GM18873 (cell line): ENCODE measurements around the gene TM4SF18.

ENCODE experiments used
- ATAC-seq: cut with Tn5 transposase; IDR thresholded peaks from one replicate; pipeline ENCODE4 v1.9.1; 2021; ENCODE audit warnings: mild to moderate bottlenecking, moderate library complexity, moderate number of reproducible peaks; ENCODE audit not compliant: unreplicated experiment, low FRiP score

The TM4SF18 gene

GRCh38 chr3:149331396-149331795 lies 2.0 kb downstream of the TM4SF18 start:
- ATAC-seq: no peak

- ATAC-seq: no peak
These were observed 2.7 kb downstream of the TM4SF18 start for GRCh38 chr3:149330609-149331331.

- ATAC-seq: no peak
These were observed 6.3 kb downstream of the TM4SF18 start for GRCh38 chr3:149327156-149327555.

DNA sequence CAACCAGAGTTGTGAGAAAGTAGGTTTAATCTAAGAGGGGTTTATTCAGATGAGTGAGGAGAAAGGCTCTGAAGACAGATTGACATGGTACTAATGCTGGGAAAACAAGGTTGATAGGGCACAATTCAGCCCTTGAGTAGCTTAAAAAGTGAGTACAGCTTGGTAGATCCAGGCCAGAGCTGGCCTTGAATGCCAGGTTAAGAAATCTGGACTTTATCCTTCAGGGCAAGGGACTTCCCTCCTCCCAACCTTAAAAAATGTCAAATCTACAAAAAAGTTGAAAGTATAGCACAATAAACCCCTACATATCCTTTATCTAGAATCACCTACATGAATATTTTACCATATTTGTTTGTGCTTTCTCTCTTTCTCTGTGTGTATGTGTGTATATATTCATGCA lies 7.9 kb downstream of the TM4SF18 start:
- ATAC-seq: no peak

DNA sequence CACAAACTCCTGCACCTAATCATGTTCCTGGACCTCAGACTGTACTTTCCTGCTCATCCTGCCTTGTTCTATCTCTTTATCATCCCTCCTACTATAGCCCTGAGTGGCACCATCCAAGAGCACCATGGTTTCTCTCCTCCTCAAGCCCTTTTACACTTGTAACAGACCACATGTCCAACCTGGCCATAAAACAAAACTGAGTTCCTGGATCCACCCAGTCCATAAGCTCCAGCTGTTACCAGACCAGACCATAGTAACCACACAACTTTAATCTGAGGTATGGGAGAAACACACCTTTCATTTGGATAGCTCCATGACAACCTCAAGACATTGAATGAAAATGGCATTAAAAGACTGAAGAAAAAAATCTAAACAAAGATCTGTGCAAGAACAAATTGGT lies 9.1 kb downstream of the TM4SF18 start:
- ATAC-seq: no peak

- no peak for ATAC-seq
These were observed 11.8 kb downstream of the TM4SF18 start for GRCh38 chr3:149321640-149322039.

DNA sequence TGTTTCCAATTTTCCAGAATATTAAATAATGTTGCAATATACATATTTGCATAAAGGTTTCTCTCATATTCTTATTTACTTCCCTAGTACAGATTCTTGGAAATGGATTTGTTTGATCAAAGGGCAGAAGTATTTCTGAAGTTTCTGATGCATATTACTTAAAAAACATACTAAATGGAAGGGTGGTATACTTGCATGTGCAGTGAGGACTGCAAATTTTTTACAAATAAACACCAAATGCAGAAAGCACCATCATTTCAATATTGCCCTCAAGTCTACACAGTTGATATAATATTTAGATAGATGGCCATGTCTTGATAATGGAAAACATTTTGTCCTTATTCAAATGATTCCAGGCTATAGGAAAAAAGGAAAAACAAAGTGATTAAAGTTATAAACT lies 12.3 kb downstream of the TM4SF18 start:
- ATAC-seq: no peak

GRCh38 chr3:149319750-149320149 lies 13.7 kb downstream of the TM4SF18 start:
- ATAC-seq: no peak

DNA sequence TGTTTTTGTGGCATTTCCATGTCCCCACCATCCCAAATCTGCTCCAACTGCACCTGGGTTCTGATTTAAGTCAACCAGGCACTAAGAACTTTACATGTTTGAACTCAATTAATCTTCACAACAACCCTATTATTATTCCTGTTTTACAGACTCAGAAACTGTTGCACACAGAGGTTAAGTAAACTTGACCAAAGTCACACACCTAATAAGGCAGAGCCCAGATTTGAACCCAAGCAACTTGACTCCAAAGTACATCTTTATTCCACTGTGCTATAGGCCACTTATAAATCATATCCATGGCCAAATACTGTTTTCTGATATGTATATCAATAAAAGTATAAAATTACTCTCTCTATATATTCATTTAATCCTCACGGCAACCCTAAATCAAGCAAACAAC lies 16.4 kb downstream of the TM4SF18 start:
- ATAC-seq: no peak

- ATAC-seq: no peak
These were observed 17.0 kb downstream of the TM4SF18 start for GRCh38 chr3:149316437-149316836.

DNA sequence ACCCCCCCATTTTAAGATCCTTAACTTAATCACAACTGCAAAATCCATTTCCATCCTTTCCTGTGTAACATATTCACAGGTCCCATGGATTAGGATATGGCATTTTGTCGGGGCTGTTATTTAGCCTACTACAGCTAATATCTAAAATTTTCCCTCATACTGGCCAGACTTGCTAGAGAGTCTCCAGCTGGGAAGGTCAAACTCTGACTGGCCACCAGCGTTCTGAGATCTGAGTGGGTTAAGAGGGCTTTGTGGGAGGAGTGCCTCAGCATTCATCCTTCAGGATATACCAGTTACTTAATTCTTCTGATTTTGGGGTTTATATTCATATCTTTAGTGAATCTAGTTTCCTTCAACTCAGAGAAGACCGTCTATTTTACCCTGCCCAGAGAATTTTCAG lies 17.7 kb downstream of the TM4SF18 start:
- no peak for ATAC-seq

- no peak for ATAC-seq
These were observed 18.4 kb downstream of the TM4SF18 start for GRCh38 chr3:149314807-149315578.

DNA sequence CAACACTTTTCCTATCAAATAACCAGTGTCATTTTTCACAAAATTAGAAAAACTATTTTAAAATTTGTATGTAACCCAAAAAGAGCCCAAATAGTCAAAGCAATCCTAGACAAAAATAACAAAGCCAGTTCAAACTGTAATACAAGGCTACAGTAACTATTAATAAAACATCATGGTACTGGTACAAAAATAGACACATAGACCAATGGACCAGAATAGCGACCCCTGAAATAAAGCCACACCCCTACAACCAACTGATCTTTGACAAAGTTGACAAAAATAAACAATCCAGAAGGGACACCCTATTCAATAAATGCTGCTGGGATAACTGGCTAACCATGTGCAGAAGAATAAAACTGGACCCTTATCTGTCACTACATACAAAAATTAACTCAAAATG lies 19.9 kb downstream of the TM4SF18 start:
- ATAC-seq: no peak

DNA sequence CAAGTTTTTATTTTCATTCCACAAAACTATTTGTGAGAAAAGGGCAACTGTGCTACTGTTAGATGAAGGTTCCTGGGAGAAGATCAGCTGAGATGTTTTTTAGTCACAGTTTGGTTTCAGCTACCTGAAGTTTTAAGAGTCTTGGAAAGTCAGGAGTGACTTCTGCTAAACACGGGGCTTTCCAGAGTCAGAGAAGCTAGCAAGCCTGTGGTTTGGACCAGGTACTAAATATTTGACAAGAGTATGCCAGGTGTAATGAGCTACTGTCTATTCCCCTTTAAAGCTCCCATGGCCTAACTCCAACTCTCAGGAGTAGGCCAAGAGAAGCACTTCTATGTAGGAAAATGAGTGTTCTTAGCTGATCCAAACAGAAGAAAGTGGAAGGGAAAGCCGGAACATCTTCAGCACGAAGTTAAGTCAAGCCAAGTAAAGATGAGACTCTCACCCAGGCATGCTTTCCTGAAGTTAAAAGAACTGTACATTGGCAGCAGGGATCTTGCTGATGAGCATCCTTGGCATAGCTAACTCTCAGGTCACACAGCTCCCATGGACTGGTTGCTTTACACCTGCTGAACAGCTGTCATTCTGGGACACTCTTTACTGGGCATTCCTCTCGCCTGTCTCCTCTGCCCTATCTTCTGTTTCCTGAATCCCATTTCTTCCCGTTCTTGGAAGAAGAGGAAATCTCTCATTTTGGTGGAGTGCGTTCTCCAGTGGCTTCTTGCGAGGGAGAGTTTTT lies 22.5 kb downstream of the TM4SF18 start:
- ATAC-seq: no peak

DNA sequence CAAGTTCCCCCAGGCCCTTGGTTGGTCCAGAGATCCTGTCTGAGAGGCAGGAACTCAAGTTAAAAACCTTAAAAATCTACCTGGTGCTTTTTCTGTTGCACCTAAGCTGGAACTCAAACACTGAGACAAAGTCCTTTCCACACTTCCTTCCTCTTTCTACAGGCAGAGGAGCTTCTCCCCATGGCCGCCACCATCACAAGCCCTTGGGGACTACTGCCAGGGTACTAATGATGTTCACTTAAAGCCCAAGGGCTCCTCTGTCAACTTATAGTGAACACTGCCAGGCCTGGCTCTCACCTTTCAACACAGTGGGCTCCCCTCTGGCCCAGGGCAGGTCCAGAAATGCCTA lies 26.0 kb downstream of the TM4SF18 start:
- ATAC-seq: no peak

DNA sequence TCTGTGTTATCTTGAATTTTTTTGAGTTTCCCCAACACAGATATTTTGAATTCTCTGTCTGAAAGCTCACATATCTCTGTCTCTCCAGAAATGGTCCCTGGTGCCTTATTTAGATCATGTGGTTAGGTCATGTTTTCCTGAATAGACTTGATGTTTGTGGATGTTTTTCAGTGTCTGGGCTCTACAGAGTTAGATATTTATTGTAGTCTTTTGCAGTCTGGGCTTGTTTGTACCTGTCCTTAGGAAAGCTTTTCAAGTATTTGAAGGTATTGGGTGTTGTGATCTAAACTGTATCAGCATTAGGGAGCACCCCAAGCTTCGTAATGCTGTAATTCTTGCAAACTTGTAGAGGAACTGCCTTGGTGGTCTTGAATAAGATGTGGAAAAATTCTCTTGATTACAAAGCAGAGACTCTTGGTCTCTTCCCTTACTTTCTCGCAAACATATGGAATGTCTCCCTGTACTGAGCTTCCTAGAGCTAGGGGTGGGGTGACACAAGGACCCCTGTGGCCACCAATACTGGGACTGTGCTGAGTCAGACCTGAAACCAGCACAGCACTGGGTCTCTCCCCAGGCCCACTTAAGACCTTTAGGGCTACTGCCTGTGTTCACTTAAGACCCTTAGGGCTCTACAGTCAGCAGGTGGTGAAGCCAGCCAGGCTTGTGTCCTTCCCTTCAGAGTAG lies 26.5 kb downstream of the TM4SF18 start:
- no peak for ATAC-seq

DNA sequence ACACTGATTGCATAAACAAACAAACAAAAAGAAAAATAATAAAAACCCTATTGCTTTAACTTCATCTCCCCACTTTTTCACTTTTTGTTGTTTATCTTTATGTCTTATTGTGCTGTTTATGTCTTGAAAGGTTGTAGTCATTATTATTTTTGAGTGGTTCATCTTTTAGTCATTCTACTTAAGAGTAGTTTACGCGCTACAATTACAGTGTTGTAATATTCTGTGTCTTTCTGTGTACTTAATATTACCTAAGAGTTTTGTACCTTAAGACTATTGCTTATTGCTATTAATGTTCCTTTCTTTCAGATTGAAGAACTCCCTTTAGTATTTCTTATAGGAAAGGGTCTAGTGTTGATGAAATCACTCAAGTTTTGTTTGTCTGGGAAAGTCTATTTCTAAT lies 28.1 kb downstream of the TM4SF18 start:
- no peak for ATAC-seq

DNA sequence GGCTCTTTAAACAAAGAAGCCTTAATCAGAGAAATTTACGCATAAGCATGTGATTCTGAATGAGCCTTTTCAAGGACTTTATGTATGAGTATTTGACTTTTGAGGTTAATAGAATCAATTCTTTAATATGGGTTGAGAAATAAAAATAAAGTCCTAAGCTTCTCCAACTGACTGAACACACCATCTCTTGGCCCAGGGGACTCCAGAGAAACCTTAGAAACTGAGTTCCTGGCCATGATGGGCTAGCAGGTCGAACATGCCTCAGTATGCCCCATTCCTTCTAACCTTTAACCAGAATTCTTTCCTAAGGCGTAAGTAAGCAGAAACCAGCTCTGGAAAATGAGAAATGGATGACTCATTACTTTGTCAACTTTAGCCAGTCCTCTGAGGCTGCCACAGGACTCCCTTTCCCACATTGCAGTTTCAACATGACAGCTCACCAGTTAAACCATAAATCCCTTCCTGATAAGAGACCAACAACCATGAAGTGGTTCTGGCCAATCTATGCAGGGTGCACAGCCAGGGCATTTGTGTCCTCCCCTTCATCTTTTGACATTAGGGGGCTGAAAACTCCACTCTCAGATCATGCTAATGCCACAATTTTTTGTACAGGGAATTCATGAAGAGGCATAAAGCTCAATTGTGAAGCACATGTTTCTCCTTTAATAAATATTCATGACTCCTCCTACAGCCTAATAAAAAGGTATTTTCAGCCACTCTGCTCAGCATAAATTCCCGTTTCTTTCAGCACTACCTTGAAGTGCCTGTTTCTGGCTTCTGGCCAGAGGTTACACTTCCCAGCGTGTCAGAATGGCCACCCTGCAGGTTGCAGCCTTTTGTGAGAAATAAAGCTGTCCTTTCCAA lies 33.3 kb downstream of the TM4SF18 start:
- ATAC-seq: no peak

DNA sequence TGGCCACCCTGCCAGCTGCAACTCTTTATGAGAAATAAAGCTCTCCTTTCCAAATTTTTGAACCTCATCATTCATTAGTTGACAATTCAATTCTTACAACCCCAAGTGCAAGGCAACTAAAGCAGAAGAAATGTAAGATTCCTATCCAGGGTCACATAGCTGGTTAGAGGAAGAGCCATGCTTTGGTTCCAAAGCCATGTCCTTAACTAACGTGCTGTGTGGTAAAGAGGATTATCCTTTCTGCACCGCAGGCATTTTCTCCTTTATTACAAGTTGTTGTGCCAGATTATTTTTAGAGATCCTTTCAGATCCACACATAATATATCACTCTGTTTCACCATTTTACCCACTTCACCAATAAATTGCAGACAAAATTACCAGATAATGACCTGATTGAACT lies 36.5 kb downstream of the TM4SF18 start:
- ATAC-seq: no peak

GRCh38 chr3:149292666-149293065 lies 40.8 kb downstream of the TM4SF18 start:
- ATAC-seq: no peak
